H1 (cell line): ENCODE measurements around the gene ZNF385C. TPM values are rescaled to one million over a fixed set of nuclear protein-coding genes. Genes with fewer than 3 reads are reported as not detected.

Source experiments
- CTCF ChIA-PET: fragments of 300-600 bp; sonication (Branson Sonifier 250); formaldehyde crosslinking; loops from one replicate; lab custom pipeline; 2021; ENCODE audit not compliant: partially characterized antibody; lab: Charles Lee
- POLR2A ChIA-PET: fragments of 300-600 bp; sonication (Branson Sonifier 250); formaldehyde crosslinking; loops from one replicate; lab custom pipeline; 2021; ENCODE audit warnings: inconsistent platforms; ENCODE audit not compliant: partially characterized antibody; lab: Charles Lee
- DNase-seq, 2 experiments: peaks; one replicate each; pipeline versions ENCODE4 v3.0.0 to v3.0.0-alpha.2; 2010 to 2022; ENCODE audit warnings: low spot score in 2 of 2, low read depth in 1 of 2, mixed read lengths in 1 of 2
- FAIRE-seq: peaks from 2 replicates; lab custom pipeline; 2011; peaks lifted over from hg19 to GRCh38; lab: Jason Lieb, UNC
- H2AFZ ChIP-seq: 2 replicates; pipeline ENCODE4 v1.8.1; 2012; ENCODE audit warnings: low read length, inconsistent platforms
- H2AK5ac ChIP-seq: 2 replicates; pipeline ENCODE4 v1.6.1; 2013; ENCODE audit warnings: low read depth, low read length
- H2BK120ac ChIP-seq: replicated peaks from 2 replicates; pipeline ENCODE3; 2013; ENCODE audit warnings: low read depth, low read length, inconsistent platforms
- H2BK12ac ChIP-seq: 2 replicates; pipeline ENCODE4 v1.6.1; 2013; ENCODE audit warnings: low read depth, low read length
- H2BK15ac ChIP-seq: 2 replicates; pipeline ENCODE4 v1.6.1; 2013; ENCODE audit warnings: low read length
- H2BK20ac ChIP-seq: 2 replicates; pipeline ENCODE4 v1.6.1; 2013; ENCODE audit warnings: low read length
- H2BK5ac ChIP-seq: 2 replicates; pipeline ENCODE4 v1.6.1; 2013; ENCODE audit warnings: low read depth, low read length
- H3K14ac ChIP-seq: 2 replicates; pipeline ENCODE4 v1.6.1; 2013; ENCODE audit warnings: inconsistent platforms; ENCODE audit not compliant: insufficient read length
- H3K18ac ChIP-seq: 2 replicates; pipeline ENCODE4 v1.6.1; 2013; ENCODE audit warnings: low read length; ENCODE audit errors: extremely low read depth
- H3K23ac ChIP-seq: 2 replicates; pipeline ENCODE4 v1.6.1; 2013; ENCODE audit warnings: inconsistent platforms; ENCODE audit not compliant: insufficient read length
- H3K23me2 ChIP-seq: 2 replicates; pipeline ENCODE4 v1.6.1; 2013; ENCODE audit warnings: low read depth, low read length
- H3K27ac ChIP-seq: 2 replicates; pipeline ENCODE4 v1.6.1; 2011; ENCODE audit warnings: low read depth, low read length, inconsistent platforms
- H3K27me3 ChIP-seq, 4 experiments: replicated peaks in 1 of 4; 1 replicate in 1 of 4; 2 replicates in 3 of 4; pipeline versions ENCODE4 v1.6.1 to v1.8.1; 2011 to 2013; ENCODE audit warnings: low read length in 3 of 4, mild to moderate bottlenecking in 3 of 4, inconsistent platforms in 2 of 4, mixed read lengths in 2 of 4, moderate library complexity in 1 of 4; ENCODE audit not compliant: control insufficient read depth in 3 of 4, insufficient read depth in 3 of 4; ENCODE audit errors: extremely low read depth in 1 of 4
- H3K36me3 ChIP-seq, 4 experiments: 2 replicates each; pipeline versions ENCODE4 v1.6.1 to v1.8.1; 2011 to 2013; ENCODE audit warnings: mild to moderate bottlenecking in 4 of 4, low read length in 3 of 4, moderate library complexity in 2 of 4, control low read depth in 1 of 4, inconsistent platforms in 1 of 4; ENCODE audit not compliant: insufficient read depth in 4 of 4, control insufficient read depth in 2 of 4
- H3K4ac ChIP-seq: replicated peaks from 2 replicates; pipeline ENCODE3; 2013; ENCODE audit warnings: low read length, low read depth, mixed read lengths, inconsistent platforms; ENCODE audit not compliant: insufficient read length
- H3K4me1 ChIP-seq, 4 experiments: replicated peaks in 1 of 4; 1 replicate in 1 of 4; 2 replicates in 3 of 4; pipeline versions ENCODE4 v1.6.1 to v1.8.1; 2011 to 2013; ENCODE audit warnings: low read length in 3 of 4, inconsistent platforms in 2 of 4, mixed read lengths in 1 of 4; ENCODE audit not compliant: insufficient read depth in 4 of 4, control insufficient read depth in 3 of 4
- H3K4me2 ChIP-seq, 2 experiments: 2 replicates each; pipeline versions ENCODE4 v1.6.1 to v1.8.1; 2011 to 2013; ENCODE audit warnings: low read depth in 2 of 2, low read length in 2 of 2, control low read depth in 1 of 2, inconsistent platforms in 1 of 2, mild to moderate bottlenecking in 1 of 2; ENCODE audit not compliant: insufficient read depth in 1 of 2
- H3K4me3 ChIP-seq, 4 experiments: fragments of 200-600, 300-600 bp in 1 of 4; sonication (generic), shearing (Covaris generic), sonication (Bioruptor Twin) in 1 of 4; 2 replicates each; pipeline versions ENCODE4 v1.5.1 to v1.8.1; 2011 to 2016; ENCODE audit warnings: low read length in 4 of 4, low read depth in 3 of 4, control low read depth in 2 of 4, inconsistent platforms in 2 of 4, mild to moderate bottlenecking in 2 of 4, mixed read lengths in 1 of 4, moderate library complexity in 1 of 4; ENCODE audit not compliant: insufficient read depth in 2 of 4; ENCODE audit errors: extremely low read depth in 1 of 4
- H3K56ac ChIP-seq: replicated peaks from 2 replicates; pipeline ENCODE3; 2013; ENCODE audit warnings: low read depth, mild to moderate bottlenecking, mixed read lengths, low read length, inconsistent platforms; ENCODE audit not compliant: insufficient read length
- H3K79me1 ChIP-seq: 2 replicates; pipeline ENCODE4 v1.6.1; 2013; ENCODE audit warnings: low read depth, low read length, control low read depth
- H3K79me2 ChIP-seq, 2 experiments: 2 replicates each; pipeline versions ENCODE4 v1.6.1 to v1.8.1; 2012 to 2013; ENCODE audit warnings: low read length in 2 of 2, mild to moderate bottlenecking in 2 of 2, inconsistent platforms in 1 of 2; ENCODE audit not compliant: insufficient read depth in 2 of 2, control insufficient read depth in 1 of 2
- H3K9ac ChIP-seq, 4 experiments: replicated peaks in 1 of 4; 1 replicate in 1 of 4; 2 replicates in 3 of 4; pipeline versions ENCODE4 v1.6.1 to v1.8.1; 2011 to 2013; ENCODE audit warnings: low read depth in 3 of 4, low read length in 3 of 4, control low read depth in 2 of 4, mild to moderate bottlenecking in 2 of 4, moderate library complexity in 2 of 4, inconsistent platforms in 1 of 4; ENCODE audit errors: extremely low read depth in 1 of 4
- H3K9me3 ChIP-seq, 2 experiments: 2 replicates each; pipeline versions ENCODE4 v1.6.1 to v1.8.1; 2012 to 2013; ENCODE audit warnings: mild to moderate bottlenecking in 2 of 2, moderate library complexity in 2 of 2, control low read depth in 1 of 2, inconsistent platforms in 1 of 2, low read depth in 1 of 2, low read length in 1 of 2, mixed read lengths in 1 of 2; ENCODE audit not compliant: insufficient read depth in 2 of 2
- H4K20me1 ChIP-seq, 2 experiments: replicated peaks in 1 of 2; 2 replicates each; pipeline versions ENCODE3 to v1.8.1; 2011 to 2013; ENCODE audit warnings: inconsistent platforms in 2 of 2, low read length in 2 of 2, mild to moderate bottlenecking in 1 of 2; ENCODE audit not compliant: insufficient read depth in 2 of 2, control insufficient read depth in 1 of 2
- H4K5ac ChIP-seq: 2 replicates; pipeline ENCODE4 v1.6.1; 2013; ENCODE audit warnings: low read length, low read depth, mixed read lengths, inconsistent platforms; ENCODE audit not compliant: insufficient read length
- H4K8ac ChIP-seq: 2 replicates; pipeline ENCODE4 v1.8.0; 2013; ENCODE audit warnings: mild to moderate bottlenecking, moderate library complexity, low read length, inconsistent platforms; ENCODE audit not compliant: insufficient read depth; ENCODE audit errors: extremely low read depth
- H4K91ac ChIP-seq: replicated peaks from 2 replicates; pipeline ENCODE3; 2013; ENCODE audit warnings: low read length, mixed read lengths, inconsistent platforms; ENCODE audit not compliant: insufficient read length
- ASH2L ChIP-seq: fragments of 200-600, 300-600 bp; sonication (generic); IDR thresholded peaks from one replicate; pipeline ENCODE4 v1.7.1; 2017; ENCODE audit warnings: low read length
- BACH1 ChIP-seq: IDR thresholded peaks from 2 replicates; pipeline ENCODE4 v1.6.1; 2012; ENCODE audit warnings: low read length, improper control_type of control experiment
- BCL11A ChIP-seq, 2 experiments: IDR thresholded peaks; one replicate each; pipeline ENCODE4 v1.6.1; 2011; ENCODE audit warnings: low read depth in 2 of 2, low read length in 2 of 2, mild to moderate bottlenecking in 2 of 2
- BRCA1 ChIP-seq: IDR thresholded peaks from 2 replicates; pipeline ENCODE4 v1.6.1; 2012; ENCODE audit warnings: low read depth, low read length, improper control_type of control experiment
- SP1 ChIP-seq: IDR thresholded peaks from 2 replicates; pipeline ENCODE4 v1.6.1; 2011; ENCODE audit warnings: low read depth, low read length
- TBP ChIP-seq: IDR thresholded peaks from 2 replicates; pipeline ENCODE4 v1.6.1; 2011; ENCODE audit warnings: low read depth, low read length, improper control_type of control experiment
- whole genome bisulfite sequencing, 2 experiments: shearing (Covaris generic) in 1 of 2; methylation state at CpG; one replicate each; pipeline versions ENCODE4 v1.1.6 to v1.1.7; 2013 to 2015; ENCODE audit warnings: low lambda C conversion rate in 2 of 2, mixed read lengths in 2 of 2, inconsistent platforms in 1 of 2, low coverage in 1 of 2, missing lambda C conversion rate in 1 of 2; ENCODE audit not compliant: insufficient replicate concordance in 2 of 2, insufficient coverage in 1 of 2, insufficient read length in 1 of 2; ENCODE audit errors: extremely low coverage in 1 of 2, missing lambda C conversion rate in 1 of 2; 5-methylcytosine and 5-hydroxymethylcytosine counted together
- polyA plus RNA-seq, 7 experiments: library from polyadenylated mRNA; depleted of rRNA in 3 of 7; stranded (reverse) in 5 of 7; unstranded in 2 of 7; fragments of >200 nt in 5 of 7; fragments of 200-250 nt in 2 of 7; gene quantifications; 1 replicate in 5 of 7; 2 replicates in 1 of 7; 4 replicates in 1 of 7; pipeline versions ENCODE4 v1.2.1 to v1.2.3, GENCODE V29; 2011 to 2013; ENCODE audit warnings: missing spikeins in 2 of 7, mixed read lengths in 2 of 7
- total RNA-seq: library from RNA; stranded (reverse); fragmentation: NEBNext Ultra II Directional; extraction: Animal tissue kit (Norgen Biotek cat#: 25700); gene quantifications from 2 replicates; pipeline ENCODE4 v1.2.1, GENCODE V29; 2021

Gene ZNF385C
- total and polyA plus RNA-seq, 2 of the 8 experiments (the other 6 are each of a cell fraction or from before 2014, with no cell fraction given), result 3.9 to 6.1 TPM

DNA sequence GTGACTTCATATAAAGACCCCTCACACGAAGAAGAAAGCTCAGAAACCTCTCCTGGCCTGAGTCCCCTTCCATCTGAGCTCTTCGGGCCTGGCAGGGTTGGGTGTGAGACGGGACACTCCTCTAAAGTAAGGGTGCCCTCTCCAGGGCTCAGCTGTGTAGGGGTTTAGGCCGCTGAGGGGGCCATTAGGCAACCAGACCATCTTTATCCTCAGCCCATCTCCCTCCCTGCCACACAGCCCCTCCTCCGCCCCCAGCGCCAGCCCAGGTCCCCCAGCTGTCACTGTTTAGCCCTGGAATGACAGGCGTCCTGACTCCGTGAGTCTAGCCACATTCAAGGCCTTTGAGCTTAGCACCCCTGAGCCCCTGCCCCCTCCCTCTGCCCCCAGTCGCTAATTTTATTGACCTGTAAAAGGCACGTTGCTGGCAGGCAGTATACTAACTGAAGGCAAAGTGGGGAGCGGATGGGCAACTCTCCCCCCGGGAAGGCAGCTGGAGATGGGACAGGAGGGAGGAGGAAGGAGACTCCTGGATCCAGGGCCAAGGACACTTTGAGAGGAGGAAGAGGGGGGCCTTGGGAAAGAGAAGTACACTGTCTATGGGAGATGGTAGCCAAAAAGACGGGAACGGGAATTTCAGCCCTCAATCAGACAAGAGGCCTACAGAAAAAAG lies 592 bp upstream of the ZNF385C start:
- no peak overlapping the region for H2BK20ac ChIP-seq
- H3K4me3 ChIP-seq, result peak overlapping the region in 1 of 4 experiments; percentile 62; a peak in 2 of 8 replicates
- H3K4me2 ChIP-seq, result peak overlapping the region; percentile 76 to 85
- H4K20me1 ChIP-seq, result no peaks in the 10 kb centered on the region
- no peak overlapping the region for H4K91ac ChIP-seq
- H3K36me3 ChIP-seq, result no peaks in the 10 kb centered on the region
- ChIA-PET CTCF (interaction anchor here (0.7 to 39.4 kb wide), 11 partner anchors 12 to 139 kb away, joined by 3 to 1084 read pairs (median 5); partner anchors contain the start of genes DHX58, DNAJC7, HSPB9 and KAT2A), POLR2A (interaction anchor here (0.9 to 1.8 kb wide), 8 partner anchors 28 to 87 kb away, joined by 3 to 8 read pairs (median 4); partner anchors contain the start of gene DNAJC7)
- H4K8ac ChIP-seq, result no peak overlapping the region
- FAIRE-seq (no peak), DNase-seq (peak in 1 of 2 experiments; percentile 62)
- H2BK12ac ChIP-seq, result no peak overlapping the region
- no peak overlapping the region for H3K9ac ChIP-seq
- H2BK5ac ChIP-seq, result no peak overlapping the region
- peaks cover 4 to 22% (median 18%) of the 10 kb centered on the region in 4 experiments for H3K27me3 ChIP-seq
- H3K18ac ChIP-seq, result no peak overlapping the region
- peaks cover 0 to 14% (median 9%) of the 10 kb centered on the region in 4 experiments; a peak in 6 of 7 replicates for H3K4me1 ChIP-seq
- no peak overlapping the region for H2BK120ac ChIP-seq
- H3K56ac ChIP-seq, result no peak overlapping the region
- no peak overlapping the region for H4K5ac ChIP-seq
- no peak overlapping the region for H3K4ac ChIP-seq
- no peak overlapping the region for H2AK5ac ChIP-seq
- peaks cover 6% of the 10 kb centered on the region; the same call in 1 of the 2 replicates for H3K23me2 ChIP-seq
- no peak for TF ChIP-seq BCL11A (IDR thresholded peaks at IDR 0.05; ENCODE audit: low read depth in 2 of 2, low read length in 2 of 2)
- TF ChIP-seq BACH1, result no peak
- no peak for TF ChIP-seq TBP
- no peak for TF ChIP-seq SP1
- peak; percentile 9 for TF ChIP-seq ASH2L
- no peak for TF ChIP-seq BRCA1
- no peak overlapping the region for H3K23ac ChIP-seq
- 40% methylated on average over 11 of the region's 14 CpGs; no CpG with 5 or more reads in 1 of the 2 experiments for WGBS, 2 experiments
- no peaks in the 10 kb centered on the region for H3K9me3 ChIP-seq
- no peak overlapping the region for H3K27ac ChIP-seq
- no peaks in the 10 kb centered on the region for H3K79me2 ChIP-seq
- no peaks in the 10 kb centered on the region; the same call in 1 of the 2 replicates for H3K79me1 ChIP-seq
- no peak overlapping the region for H3K14ac ChIP-seq
- no peak overlapping the region for H2AFZ ChIP-seq
- H2BK15ac ChIP-seq, result no peak overlapping the region
